Smooth muscle cell of bladder (primary cell): ENCODE measurements around the gene GMCL2. TPM values are rescaled to one million over a fixed set of nuclear protein-coding genes. Genes with fewer than 3 reads are reported as not detected.

ENCODE experiments used
- total RNA-seq: library from RNA; depleted of rRNA; stranded (reverse); fragments of >200 nt; gene quantifications from 2 replicates; pipeline ENCODE4 v1.2.3, GENCODE V29; 2014

Gene GMCL2
- total RNA-seq: not detected in 2 replicates

GRCh38 chr5:178187014-178187413, at the start of gene GMCL2:
Gene GMCL2, minus strand, starts transcription at chr5:178187371. Its CDS starts 72 bp downstream, at chr5:178187299.

GRCh38 chr5:178232124-178232919, 45.2 kb upstream of the GMCL2 start, which contains the start of gene PHYKPL:
Gene PHYKPL, minus strand, starts transcription at chr5:178232802. Its CDS starts 252 bp downstream, at chr5:178232550.

GRCh38 chr5:178204182-178204934, 17.2 kb upstream of the GMCL2 start, which contains the start of gene HNRNPAB:
Gene HNRNPAB, plus strand, starts transcription at chr5:178204533. Its CDS starts 305 bp downstream, at chr5:178204838.

GRCh38 chr5:178153530-178154340, 33.4 kb downstream of the GMCL2 start, which contains the start of gene NHP2:
Gene NHP2, minus strand, starts transcription at chr5:178153885. Its CDS starts 68 bp downstream, at chr5:178153817.

Other genes with a start within 250 kb of the GMCL2 start
- gene PROP1, start 191.1 kb downstream of the GMCL2 start, total RNA-seq: not detected in 2 replicates
- 0.71 and 0.83 TPM in 2 replicates for gene N4BP3, start 73.8 kb downstream of the GMCL2 start, total RNA-seq
- 17.6 and 20.6 TPM in 2 replicates for gene RMND5B, start 56.4 kb downstream of the GMCL2 start, total RNA-seq
- gene NHP2, start 33.5 kb downstream of the GMCL2 start, total RNA-seq: 91.4 and 95.0 TPM in 2 replicates
- gene HNRNPAB, start 17.2 kb upstream of the GMCL2 start, total RNA-seq: 30.0 and 44.9 TPM in 2 replicates
- 29.7 and 32.9 TPM in 2 replicates for gene PHYKPL, start 45.4 kb upstream of the GMCL2 start, total RNA-seq